Medulla oblongata (tissue), 1 donor: Measurements from ENCODE around the gene ITGB5.
"Not testable (repeated sequence)": the region's sequence is repeated elsewhere in the genome, so short reads cannot be mapped to it uniquely, and the experiment has no call there.

Experiments used
- DNase-seq: peaks from one replicate; pipeline ENCODE4 v3.0.0-alpha.2; 2015; ENCODE audit errors: extremely low spot score

ITGB5 gene

GRCh38 chr3:124837730-124838186 is 49.4 kb downstream of the ITGB5 start:
- DNase-seq, result peak; percentile 64

DNA sequence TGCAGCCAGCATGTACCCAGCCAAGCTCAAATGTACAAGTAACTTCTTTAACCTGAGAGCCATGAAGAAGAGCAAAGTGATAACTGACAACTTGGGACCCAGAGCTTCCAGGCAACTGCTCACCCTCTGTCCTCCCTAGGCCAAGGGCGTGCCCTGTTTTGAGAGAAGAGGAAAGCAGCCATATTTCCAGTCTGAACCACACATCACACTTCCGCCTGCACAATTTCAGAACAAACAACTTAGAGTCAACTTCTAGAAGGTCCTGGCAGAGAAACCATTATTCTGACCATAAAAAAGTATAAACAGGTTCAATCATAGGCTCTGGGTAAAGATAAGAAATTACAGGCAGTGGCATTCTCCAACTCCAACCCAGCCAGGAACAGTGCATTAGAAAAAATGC is 50.1 kb downstream of the ITGB5 start:
- DNase-seq, result no peak

DNA sequence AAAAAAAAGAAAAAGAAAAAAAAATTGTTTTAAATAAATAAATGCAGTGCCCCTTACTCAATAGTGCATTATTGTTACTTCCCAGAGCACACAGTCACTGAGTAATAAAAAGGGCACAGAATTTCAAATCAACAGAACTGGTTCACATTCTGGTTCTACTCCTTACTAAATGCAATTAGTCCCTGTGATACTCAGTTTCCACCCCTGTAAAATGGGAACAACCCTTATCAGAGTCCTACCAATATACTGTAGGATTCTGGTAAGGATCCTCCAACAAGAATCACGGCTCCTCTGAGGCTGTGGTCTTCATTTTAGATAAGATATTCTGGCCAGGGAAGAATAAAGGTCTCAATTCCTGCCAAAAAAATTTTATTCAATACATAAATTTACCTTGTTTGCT is 50.7 kb downstream of the ITGB5 start:
- no peak for DNase-seq

DNA sequence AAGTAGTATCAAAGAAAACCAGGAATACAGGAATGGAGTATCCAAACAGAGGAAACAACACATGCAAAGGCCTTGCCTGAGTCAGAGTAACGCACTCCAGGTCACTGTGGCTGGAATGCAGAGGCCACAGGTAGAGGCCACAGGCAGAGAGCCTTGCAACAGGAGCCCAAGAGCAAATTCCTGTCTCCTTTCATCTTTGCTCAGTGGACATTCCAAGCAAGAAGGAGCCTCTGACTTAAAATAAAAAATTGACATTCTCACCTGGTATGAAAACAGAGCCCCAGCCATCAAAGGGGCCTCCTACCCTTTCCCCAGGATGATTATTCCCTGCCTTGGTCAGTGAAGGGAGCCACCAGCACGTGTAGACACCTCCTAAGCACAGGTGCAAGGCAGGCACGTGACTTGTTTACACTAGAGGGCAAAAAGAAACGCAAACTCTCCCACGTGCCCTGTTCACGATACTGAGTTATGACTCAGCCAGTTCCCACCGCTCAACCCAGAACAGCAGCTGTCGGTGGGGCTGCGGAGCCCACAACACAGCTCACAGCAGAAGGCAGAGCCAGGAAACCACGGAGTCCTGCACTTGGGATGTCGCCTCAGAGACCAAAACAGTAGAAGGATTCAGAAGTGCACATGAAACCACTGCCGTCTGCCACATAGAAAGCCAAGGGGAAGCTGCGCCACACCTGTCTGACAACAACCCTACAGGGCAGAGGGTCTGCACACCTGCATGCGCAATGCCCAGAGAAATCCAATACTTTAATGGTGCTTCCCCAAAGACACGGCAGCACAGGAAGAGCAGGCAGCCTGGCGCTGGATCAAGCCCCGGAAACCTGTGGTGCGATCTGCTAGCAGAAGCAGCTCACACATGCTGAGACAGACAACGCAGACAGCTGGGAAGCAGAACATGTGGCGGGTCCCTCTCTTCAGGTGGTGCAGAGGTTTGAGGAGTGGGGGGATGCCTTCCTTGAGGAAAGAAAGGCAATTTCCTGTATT is 52.1 kb downstream of the ITGB5 start:
- DNase-seq, result no peak

GRCh38 chr3:124833710-124834332 is 53.3 kb downstream of the ITGB5 start:
- no peak for DNase-seq

GRCh38 chr3:124832782-124833709 is 54.1 kb downstream of the ITGB5 start:
- DNase-seq, result no peak

DNA sequence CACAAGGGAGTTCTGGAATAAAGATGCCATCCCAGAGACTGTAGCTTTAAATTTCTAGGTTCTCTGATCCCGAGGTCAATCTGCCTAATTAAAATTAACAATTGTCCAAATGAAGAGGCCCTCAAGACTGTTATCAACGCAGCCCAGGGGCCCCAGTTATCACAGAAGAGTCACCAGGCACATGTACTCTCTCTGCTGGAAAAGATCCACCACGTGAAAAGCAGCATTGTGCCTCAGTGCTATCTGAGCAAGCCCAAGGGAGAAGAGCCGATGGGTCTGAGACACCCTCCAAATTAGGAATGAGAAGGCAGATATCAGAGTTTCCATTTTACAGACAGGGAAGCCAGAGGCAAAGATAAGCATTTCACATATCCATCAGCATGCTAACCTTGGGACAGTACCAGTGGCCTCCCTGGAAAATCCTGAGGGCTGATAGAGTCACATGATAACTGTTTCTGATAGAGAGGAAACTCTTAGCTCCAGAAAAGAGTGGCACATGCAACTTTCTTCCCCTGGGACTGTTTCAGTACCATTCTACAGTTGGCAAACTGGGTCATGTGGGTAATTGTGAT is 55.5 kb downstream of the ITGB5 start:
- no peak for DNase-seq

- DNase-seq, result peak; percentile 68
Measured at GRCh38 chr3:124829819-124830554, 57.2 kb downstream of the ITGB5 start.

GRCh38 chr3:124829178-124829818 is 57.9 kb downstream of the ITGB5 start:
- DNase-seq, result no peak

GRCh38 chr3:124827476-124828206 is 59.5 kb downstream of the ITGB5 start:
- DNase-seq, result not testable (repeated sequence)

DNA sequence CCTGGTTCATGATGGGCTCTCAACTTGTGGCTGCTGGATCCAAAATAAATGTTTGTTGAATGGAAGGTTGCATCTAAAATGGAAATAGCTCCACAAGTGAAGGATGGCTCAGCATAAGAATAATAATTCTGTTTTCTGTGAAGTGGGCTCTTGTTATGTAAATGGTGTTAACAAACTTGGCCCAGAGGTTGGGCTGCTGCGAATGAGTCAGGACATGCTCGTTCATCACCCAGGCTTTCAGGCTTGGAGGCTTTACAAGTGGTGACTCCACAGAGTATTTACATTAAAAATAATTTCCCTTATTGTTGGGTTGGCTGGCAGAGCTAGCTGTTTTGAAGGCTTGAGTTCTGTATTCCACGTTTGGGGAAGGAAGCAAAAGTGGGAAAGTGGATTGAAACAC is 60.5 kb downstream of the ITGB5 start:
- peak; percentile 61 for DNase-seq

GRCh38 chr3:124824286-124824915 is 62.8 kb downstream of the ITGB5 start:
- no peak for DNase-seq

DNA sequence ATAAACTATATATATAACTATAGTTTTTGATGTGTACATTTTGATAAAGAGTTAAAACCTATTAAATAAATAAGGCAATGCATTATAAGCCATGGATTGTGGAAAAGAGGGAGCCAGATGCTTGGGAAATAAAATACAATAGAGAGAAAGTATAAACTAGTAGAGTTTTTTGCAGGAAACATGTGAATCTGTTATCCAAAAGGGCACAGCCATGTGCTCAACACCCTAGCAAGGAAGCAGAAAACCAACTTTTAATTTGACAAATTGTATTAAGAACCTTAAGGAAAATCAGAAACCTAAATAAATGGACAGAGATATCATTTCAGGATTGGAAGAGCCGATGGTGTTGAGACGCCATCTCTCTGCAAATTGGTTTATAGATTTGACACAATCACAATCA is 63.5 kb downstream of the ITGB5 start:
- DNase-seq, result no peak

GRCh38 chr3:124823206-124823605 is 64.0 kb downstream of the ITGB5 start:
- DNase-seq, result no peak

DNA sequence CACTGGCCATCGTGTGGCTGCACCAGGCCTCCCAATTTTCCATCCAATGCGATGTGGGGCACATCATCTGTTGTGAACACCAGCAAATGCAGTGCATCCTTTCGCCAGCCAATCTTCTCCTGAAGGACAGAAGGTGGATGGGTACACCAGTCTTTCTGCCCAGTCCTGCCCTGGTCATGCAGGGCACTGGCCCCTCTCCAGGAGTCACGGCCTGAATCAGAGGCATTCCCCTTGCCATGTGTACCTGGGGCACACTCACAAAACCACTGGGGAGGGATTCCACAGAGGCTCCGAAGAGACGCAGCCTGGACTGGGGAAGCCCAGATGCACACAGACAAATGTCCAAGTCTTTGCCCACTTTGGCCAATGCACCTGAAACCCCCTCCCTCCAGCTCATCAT is 65.8 kb downstream of the ITGB5 start:
- no peak for DNase-seq

GRCh38 chr3:124818398-124819091 is 68.6 kb downstream of the ITGB5 start:
- no peak for DNase-seq

DNA sequence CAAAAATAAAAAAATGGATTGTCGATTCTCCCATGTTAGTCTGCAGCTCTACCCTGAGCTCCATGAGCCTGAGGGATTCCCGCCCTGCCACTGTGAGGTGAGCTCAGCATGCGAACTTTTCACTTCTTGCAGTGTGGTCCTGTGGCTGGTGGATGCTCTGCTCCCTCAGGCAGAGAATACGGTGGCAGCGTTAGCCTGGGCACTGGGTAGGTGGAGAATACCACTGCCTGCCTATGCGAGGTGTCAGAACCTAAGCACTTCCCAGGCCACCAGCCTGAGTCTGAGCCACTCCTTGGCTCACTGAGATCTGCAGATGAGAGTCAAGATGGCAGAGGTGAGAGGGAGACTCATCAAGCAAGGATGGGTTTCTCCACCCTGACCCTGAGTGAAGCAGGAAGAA is 70.1 kb downstream of the ITGB5 start:
- DNase-seq, result no peak

DNA sequence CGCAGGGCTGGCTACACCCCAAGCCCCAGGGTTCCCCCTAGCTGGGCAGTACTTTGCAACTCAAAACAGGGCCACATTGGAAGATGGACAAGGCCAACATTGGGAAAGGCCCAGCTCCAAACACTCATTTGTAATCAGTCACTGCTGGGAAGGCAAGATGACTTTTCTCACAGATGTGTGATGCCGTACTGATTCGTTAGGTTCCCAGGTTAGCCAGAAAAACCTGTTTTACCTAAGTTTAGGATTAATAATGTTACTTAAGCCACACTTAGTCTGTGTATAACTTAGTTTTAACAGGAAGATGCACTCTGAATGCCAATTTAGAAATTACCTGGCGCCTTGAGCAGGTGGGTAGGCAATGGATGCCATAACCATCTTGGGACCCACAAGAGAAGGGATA is 71.0 kb downstream of the ITGB5 start:
- DNase-seq, result no peak

DNA sequence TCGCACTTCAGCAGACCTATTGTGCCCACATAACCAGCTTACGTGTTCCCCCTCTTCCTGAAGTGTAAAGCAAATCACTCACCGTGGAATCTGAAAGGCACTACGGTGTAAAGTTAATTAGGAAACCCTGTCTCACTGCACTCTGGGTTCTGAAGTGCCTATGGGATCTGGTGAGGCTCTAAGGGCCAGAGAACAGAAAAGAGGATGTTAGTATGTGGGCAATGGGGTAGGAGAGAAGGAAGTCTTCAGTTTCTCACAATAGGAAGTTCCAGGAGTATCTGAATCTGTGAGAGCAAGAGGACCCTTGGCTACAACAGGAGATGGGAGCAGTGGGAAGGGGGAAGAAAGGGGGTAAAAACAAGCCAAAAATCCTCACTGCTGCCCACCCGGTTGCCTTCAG is 71.4 kb downstream of the ITGB5 start:
- DNase-seq, result no peak
